Hematopoietic multipotent progenitor cell (in vitro differentiated cells): ENCODE results near the gene DBP. TPM values are rescaled to one million over a fixed set of nuclear protein-coding genes. Genes with fewer than 3 reads are reported as not detected.

ENCODE experiments used
- DNase-seq, 3 donors: peaks; one replicate each; pipeline ENCODE4 v3.0.0-alpha.2; 2011 to 2015; ENCODE audit warnings: low read depth in 2 of 3, low spot score in 2 of 3
- total RNA-seq: library from RNA; depleted of rRNA; stranded (reverse); fragments of >200 nt; gene quantifications from one replicate; pipeline ENCODE4 v1.2.3, GENCODE V29; 2012

Gene DBP
- total RNA-seq, 1 donor, result 9.4 TPM

- DNase-seq, result no peak
Measured at GRCh38 chr19:48613852-48614435, 23.2 kb downstream of the DBP start.

DNA sequence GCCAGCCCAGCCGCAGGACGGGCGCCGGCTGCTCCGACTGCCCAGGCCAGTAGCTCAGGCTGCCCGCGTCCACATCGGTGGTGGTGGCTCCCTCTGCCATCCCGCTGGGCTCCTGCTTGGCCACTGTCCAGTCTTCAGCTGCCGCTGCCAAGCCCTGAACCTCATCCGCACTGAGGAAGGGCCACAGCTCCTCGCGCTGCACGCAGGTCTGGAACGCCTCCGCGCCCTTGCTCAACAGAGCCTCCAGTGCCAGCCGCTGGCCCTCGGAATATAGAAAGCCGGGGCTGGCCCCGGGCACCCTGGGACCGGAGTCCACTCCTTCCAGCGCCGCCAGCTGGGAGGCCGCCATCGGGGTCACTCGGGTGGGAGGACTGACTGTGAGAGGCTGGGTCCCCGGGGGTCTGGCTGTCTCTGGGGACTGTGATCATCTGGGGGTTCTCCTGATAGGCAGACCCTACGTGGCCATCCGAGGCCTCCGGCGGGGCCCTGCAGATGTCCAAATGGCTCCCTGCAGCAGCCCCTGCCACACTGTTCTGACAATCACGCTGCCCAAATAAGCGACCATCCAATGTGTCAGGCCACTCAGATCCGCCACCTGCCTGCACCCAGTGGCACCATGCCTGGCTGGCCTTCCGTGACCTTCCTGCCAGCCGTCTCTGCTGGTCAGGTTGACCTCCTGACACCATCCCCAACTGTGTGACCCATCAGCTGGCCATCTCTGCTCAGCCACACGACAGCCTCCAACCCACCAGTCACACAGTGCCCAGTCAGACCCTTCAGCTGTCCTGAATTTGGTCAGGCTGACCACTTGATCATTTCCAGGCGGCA lies 23.9 kb downstream of the DBP start:
- no peak for DNase-seq

GRCh38 chr19:48611872-48612271 lies 25.3 kb downstream of the DBP start:
- DNase-seq, result no peak

- DNase-seq, result no peak
Measured at GRCh38 chr19:48609571-48610108, 27.5 kb downstream of the DBP start.

DNA sequence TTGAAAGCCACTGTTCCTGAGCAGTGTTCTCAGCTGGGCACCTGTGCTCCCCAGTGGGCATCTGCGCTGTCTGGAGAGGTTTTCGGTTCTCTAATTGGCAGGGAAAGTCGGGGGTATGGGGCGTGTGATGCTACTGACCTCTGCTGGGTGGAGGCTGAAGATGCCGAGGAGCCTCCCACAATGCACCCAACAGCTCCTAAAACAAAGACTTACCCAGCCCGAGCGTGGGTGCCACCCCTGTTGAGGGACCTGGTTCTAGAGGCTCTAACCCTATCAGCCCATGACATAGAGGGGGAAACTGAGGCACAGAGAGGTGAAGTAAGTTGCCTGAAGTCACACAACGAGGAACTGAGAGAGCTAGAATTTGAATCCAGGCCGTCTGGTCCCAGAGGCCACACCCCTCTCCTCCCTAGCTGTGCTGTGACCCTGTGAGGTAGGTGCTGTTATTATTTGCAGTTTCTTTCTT lies 28.3 kb downstream of the DBP start:
- peak in 2 of 3 donors; percentile 74 to 83 for DNase-seq

GRCh38 chr19:48607359-48607755 lies 29.8 kb downstream of the DBP start:
- DNase-seq, result no peak

DNA sequence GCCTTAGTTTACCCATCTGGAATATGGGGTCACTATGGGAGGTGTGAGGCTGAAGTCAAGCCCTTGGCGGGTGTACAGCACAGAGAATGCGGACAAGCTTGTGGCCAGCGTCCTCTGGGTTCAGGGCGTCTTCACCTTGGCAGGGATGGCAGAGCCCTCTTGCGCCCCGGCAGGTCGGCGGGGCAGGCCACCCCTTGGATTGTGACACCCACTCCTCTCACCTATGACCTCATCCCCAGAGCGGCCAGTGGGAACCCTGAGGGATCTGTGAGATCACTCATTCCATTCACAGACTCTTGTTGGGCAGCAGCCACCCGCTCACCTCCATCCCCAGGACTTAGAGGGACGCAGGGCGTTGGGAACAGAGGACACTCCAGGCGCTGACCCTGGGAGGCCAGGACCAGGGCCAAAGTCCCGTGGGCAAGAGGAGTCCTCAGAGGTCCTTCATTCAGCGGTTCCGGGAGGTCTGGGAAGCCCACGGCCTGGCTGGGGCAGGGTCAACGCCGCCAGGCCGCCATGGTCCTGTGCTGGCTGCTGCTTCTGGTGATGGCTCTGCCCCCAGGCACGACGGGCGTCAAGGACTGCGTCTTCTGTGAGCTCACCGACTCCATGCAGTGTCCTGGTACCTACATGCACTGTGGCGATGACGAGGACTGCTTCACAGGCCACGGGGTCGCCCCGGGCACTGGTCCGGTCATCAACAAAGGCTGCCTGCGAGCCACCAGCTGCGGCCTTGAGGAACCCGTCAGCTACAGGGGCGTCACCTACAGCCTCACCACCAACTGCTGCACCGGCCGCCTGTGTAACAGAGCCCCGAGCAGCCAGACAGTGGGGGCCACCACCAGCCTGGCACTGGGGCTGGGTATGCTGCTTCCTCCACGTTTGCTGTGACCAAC lies 30.5 kb downstream of the DBP start, which contains the start of gene SPACA4:
TSS of gene SPACA4 (plus strand) at position 280 of the 896 bp plus-strand sequence. CDS start at position 517, 237 bp downstream.
- no peak for DNase-seq

DNA sequence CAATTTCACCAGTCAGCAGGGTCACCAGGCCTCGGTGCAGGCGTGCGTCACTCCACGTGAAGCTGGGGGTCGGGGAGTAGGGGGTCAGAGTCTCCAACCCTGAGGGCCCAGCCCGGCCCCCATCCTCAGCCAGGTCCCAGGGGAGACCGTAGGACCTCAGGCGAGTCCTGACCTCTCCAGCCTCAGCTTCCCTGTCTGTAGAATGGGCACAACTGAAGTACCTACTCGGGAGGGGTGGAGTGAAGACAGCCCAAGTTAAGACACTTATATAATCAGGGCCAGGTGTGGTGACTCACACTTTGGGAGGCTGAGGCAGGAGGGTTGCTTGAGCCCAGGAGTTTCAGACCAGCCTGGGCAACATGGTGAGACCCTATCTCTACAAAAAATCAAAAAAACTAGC lies 33.3 kb downstream of the DBP start:
- no peak for DNase-seq

GRCh38 chr19:48603449-48603848 lies 33.7 kb downstream of the DBP start:
- no peak for DNase-seq

GRCh38 chr19:48603001-48603400 lies 34.2 kb downstream of the DBP start:
- no peak for DNase-seq

DNA sequence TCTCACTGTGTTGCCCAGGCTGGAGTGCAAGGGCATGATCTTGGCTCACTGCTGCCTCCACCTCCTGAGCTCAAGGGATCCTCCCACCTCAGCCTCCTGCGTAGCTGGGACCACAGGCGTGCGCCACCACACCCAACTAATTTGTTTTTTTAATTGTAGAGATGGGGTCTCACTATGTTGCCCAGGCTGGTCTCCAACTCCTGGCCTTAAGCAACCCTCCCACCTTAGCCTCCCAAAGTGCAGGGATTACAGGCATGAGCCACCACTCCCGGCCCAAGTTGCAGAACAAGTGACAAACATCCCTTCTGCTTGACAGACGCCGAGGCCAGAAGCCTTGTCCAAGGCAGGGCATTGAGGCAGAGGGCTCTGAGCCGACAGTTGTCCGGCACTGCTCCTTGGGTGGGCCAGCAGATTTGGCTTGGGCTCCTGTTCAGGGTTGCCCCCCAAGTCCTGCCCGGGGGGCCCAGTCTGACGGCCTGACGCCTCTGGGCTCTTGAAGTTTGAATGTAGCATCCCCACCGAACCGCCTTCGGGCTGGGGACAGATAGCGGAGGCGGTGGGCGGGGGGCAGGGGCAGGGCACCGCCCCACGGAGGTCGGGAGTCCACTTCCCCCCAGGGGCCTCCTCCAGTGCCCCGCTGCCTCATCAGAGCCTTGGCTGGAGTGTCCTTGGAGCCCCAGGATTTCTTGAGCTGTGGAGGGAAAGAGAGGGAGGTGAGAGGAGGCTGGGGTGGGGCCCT lies 36.3 kb downstream of the DBP start:
- DNase-seq, result no peak

- DNase-seq, result no peak
Measured at GRCh38 chr19:48598996-48599700, 38.0 kb downstream of the DBP start.

GRCh38 chr19:48596679-48597465 lies 40.3 kb downstream of the DBP start:
- peak in 2 of 3 donors; percentile 35 to 64 for DNase-seq

DNA sequence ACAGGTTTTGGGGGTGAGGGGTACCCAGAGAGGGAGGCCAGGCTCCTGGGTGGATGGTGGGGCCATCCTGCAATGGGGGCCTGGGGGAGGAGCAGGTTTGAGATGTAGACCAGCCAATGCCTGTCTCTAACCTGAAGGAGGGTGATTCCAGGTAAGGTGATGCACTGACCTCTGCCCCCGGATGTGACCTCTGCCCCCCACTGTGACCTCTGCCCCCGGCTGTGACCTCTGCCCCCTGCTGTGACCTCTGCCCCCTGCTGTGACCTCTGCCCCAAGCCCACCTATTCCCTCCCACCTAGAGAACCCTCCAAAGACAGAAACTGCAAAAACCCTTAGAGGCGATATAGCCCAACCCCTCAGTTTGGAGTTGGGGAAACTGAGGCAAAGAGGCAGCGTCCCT lies 40.9 kb downstream of the DBP start:
- no peak for DNase-seq

GRCh38 chr19:48595833-48596232 lies 41.3 kb downstream of the DBP start:
- no peak for DNase-seq

DNA sequence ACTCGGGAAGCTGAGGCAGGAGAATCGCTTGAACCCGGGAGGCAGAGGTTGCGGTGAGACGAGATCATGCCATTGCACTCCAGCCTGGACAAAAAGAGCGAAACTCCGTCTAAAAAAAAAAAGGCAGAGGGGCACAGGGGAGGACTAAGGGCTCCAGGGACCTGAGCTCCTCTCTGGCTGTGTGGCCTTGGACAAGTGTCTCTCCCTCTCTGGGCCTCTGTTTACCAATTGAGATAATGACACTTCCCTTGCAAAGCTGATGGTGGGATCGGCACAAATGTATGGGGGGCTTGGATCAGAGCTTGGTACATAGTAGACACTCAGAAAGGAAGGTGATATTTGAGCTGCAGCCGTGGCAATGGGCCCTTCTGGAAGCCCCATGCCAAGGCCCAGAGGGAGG lies 42.0 kb downstream of the DBP start:
- no peak for DNase-seq

DNA sequence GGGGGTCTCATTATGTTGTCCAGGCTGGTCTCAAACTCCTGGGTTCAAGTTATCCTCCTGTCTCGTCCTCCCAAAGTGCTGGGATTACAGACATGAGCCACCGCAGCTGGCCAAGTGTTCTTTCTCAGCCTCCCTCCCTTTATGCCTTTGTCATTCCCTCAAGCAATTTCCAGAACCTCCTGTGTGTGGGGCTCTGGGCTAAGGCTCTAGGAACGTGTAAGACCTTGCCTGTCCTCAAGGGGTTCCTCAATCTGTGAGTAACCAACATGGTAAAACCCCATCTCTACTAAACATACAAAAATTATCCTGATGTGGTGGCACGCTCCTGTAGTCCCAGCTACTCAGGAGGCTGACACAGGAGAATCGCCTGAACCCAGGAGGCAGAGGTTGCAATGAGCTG lies 46.2 kb downstream of the DBP start:
- DNase-seq, result peak in 1 of 3 donors; percentile 34

DNA sequence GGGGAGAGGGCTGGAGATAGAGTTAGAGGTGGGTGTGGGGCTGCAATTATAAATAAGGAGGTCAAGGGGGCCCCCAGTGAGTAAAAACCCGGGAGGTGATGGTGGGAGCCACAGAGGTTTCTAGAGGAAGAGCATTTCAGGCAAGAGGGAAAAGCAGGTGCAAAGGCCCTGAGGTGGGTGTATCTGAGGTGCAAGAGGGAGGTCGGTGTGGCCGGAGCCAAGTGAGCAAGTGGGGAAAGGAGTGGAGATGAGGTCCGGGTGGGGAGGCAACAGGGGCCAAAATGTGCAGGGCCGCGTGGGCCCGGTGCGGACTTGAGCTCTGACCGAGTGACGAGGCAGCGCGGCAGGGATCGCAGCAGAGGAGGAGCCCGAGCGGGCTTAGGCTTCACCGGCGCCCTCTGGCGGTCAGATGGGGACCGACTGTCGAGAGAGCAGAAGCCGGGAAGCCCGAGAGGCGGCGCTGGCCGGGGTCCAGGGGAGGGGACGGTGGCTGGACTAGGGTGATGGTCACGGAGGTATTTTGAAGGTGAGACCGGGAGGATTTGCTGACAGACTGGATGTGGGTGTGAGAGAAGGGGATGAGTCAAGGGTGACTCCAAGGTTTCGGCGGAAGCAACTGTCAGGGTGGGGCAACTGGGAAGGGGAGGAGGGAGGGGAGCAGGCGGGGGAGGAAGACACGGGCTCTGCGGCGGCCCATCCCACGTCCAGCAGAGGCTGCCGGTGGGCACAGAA lies 48.3 kb downstream of the DBP start:
- DNase-seq, result peak; percentile 73 to 90 (median 86)
